DOHH2 (cell line): ENCODE data around the gene PRDM2.

Experiments
- H3F3A ChIP-seq: fragments of 200-600 bp; sonication (generic), shearing (Covaris generic); 2 replicates; pipeline ENCODE4 v1.6.0; 2016; ENCODE audit warnings: antibody characterized with exemption, mild to moderate bottlenecking; ENCODE audit not compliant: control insufficient read depth, insufficient read depth
- H3K27ac ChIP-seq: fragments of 200-600 bp; sonication (generic); 2 replicates; pipeline ENCODE4 v1.5.1; 2014; ENCODE audit warnings: low read depth, mild to moderate bottlenecking, low read length, moderate library complexity
- H3K27me3 ChIP-seq: fragments of 200-600 bp; sonication (generic); 2 replicates; pipeline ENCODE4 v1.6.1; 2014; ENCODE audit warnings: mild to moderate bottlenecking, low read length, mixed read lengths; ENCODE audit not compliant: control insufficient read depth
- H3K36me3 ChIP-seq: fragments of 200-600 bp; sonication (generic); 2 replicates; pipeline ENCODE4 v1.6.1; 2014; ENCODE audit warnings: mild to moderate bottlenecking, low read length, moderate library complexity, mixed read lengths; ENCODE audit not compliant: control insufficient read depth
- H3K4me1 ChIP-seq: fragments of 200-600 bp; sonication (generic); 2 replicates; pipeline ENCODE4 v1.6.1; 2014; ENCODE audit warnings: mild to moderate bottlenecking, low read length, mixed read lengths; ENCODE audit not compliant: control insufficient read depth
- H3K4me2 ChIP-seq: fragments of 200-600 bp; sonication (generic); 2 replicates; pipeline ENCODE4 v1.6.0; 2014; ENCODE audit warnings: mild to moderate bottlenecking, low read length, moderate library complexity
- H3K4me3 ChIP-seq: fragments of 200-600 bp; sonication (generic); 2 replicates; pipeline ENCODE4 v1.5.1; 2014; ENCODE audit warnings: mild to moderate bottlenecking, low read length, mixed read lengths
- H3K79me2 ChIP-seq: fragments of 200-600 bp; sonication (generic); 2 replicates; pipeline ENCODE4 v1.6.1; 2014; ENCODE audit warnings: mild to moderate bottlenecking, low read length, mixed read lengths; ENCODE audit not compliant: control insufficient read depth
- H3K9me2 ChIP-seq: fragments of 200-600 bp; sonication (generic); replicated peaks from 2 replicates; pipeline ENCODE4 v1.6.1; 2014; ENCODE audit warnings: mild to moderate bottlenecking, low read length, mixed read lengths; ENCODE audit not compliant: control insufficient read depth
- H3K9me3 ChIP-seq: fragments of 200-600 bp; sonication (generic); 2 replicates; pipeline ENCODE4 v1.6.1; 2014; ENCODE audit warnings: antibody characterized with exemption, low read length, mixed read lengths; ENCODE audit not compliant: control insufficient read depth, insufficient read depth
- H4K20me1 ChIP-seq: fragments of 200-600 bp; sonication (generic); 2 replicates; pipeline ENCODE4 v1.6.0; 2014; ENCODE audit warnings: low read depth, mild to moderate bottlenecking, antibody characterized with exemption, low read length, moderate library complexity; ENCODE audit not compliant: control insufficient read depth, insufficient read depth
- CTCF ChIP-seq: fragments of 200-600 bp; sonication (generic); IDR thresholded peaks from one replicate; pipeline ENCODE4 v1.5.1; 2014; ENCODE audit warnings: antibody characterized with exemption, mild to moderate bottlenecking, low read depth, low read length; ENCODE audit not compliant: poor library complexity, severe bottlenecking
- EZH2phosphoT487 ChIP-seq: fragments of 200-600 bp; sonication (generic); IDR thresholded peaks from 2 replicates; pipeline ENCODE4 v1.6.1; 2017; ENCODE audit warnings: borderline replicate concordance, mild to moderate bottlenecking, antibody characterized with exemption, low read length, moderate library complexity, mixed read lengths

PRDM2 gene

GRCh38 chr1:13790290-13791030, 90.5 kb downstream of the PRDM2 start:
- TF ChIP-seq EZH2phosphoT487 (no peak), CTCF (no peak)
- Histone ChIP-seq H3K9me2 (no peaks in the 10 kb centered on the region), H3K4me2 (no peak overlapping the region), H3K27ac (no peak overlapping the region), H3K36me3 (peaks cover 95% of the 10 kb centered on the region), H3K4me3 (no peak overlapping the region), H3F3A (peaks cover 27% of the 10 kb centered on the region), H3K9me3 (no peaks in the 10 kb centered on the region), H3K27me3 (no peaks in the 10 kb centered on the region), H4K20me1 (peaks cover 36% of the 10 kb centered on the region), H3K79me2 (peaks cover 75% of the 10 kb centered on the region), H3K4me1 (peaks cover 32% of the 10 kb centered on the region)

GRCh38 chr1:13792419-13792818, 92.4 kb downstream of the PRDM2 start:
- Histone ChIP-seq H3K4me1 (peaks cover 51% of the 10 kb centered on the region), H3F3A (peaks cover 38% of the 10 kb centered on the region), H3K27me3 (no peaks in the 10 kb centered on the region), H3K9me2 (no peaks in the 10 kb centered on the region), H4K20me1 (peaks cover 20% of the 10 kb centered on the region), H3K79me2 (peaks cover 63% of the 10 kb centered on the region), H3K36me3 (peaks cover 86% of the 10 kb centered on the region), H3K4me3 (no peak overlapping the region), H3K4me2 (no peak overlapping the region), H3K9me3 (no peaks in the 10 kb centered on the region), H3K27ac (no peak overlapping the region)
- TF ChIP-seq CTCF: no peak
- no peak for TF ChIP-seq EZH2phosphoT487

- H3K9me3 ChIP-seq: no peaks in the 10 kb centered on the region
- peaks cover 55% of the 10 kb centered on the region for H3K79me2 ChIP-seq
- no peaks in the 10 kb centered on the region for H3K9me2 ChIP-seq
- no peak overlapping the region for H3K4me3 ChIP-seq
- H3K4me1 ChIP-seq: peaks cover 59% of the 10 kb centered on the region
- no peaks in the 10 kb centered on the region for H3K27me3 ChIP-seq
- peaks cover 78% of the 10 kb centered on the region for H3K36me3 ChIP-seq
- H4K20me1 ChIP-seq: peaks cover 15% of the 10 kb centered on the region
- H3K4me2 ChIP-seq: no peak overlapping the region
- H3K27ac ChIP-seq: no peak overlapping the region
- H3F3A ChIP-seq: peaks cover 33% of the 10 kb centered on the region
- no peak for TF ChIP-seq EZH2phosphoT487
- no peak for TF ChIP-seq CTCF
Observed at GRCh38 chr1:13793088-13793730, 93.2 kb downstream of the PRDM2 start.
